HG02884 (cell line): ENCODE measurements around the gene SKA2.
"Not testable (repeated sequence)": the region's sequence is repeated elsewhere in the genome, so short reads cannot be mapped to it uniquely, and the experiment has no call there.

Experiments
- ATAC-seq: cut with Tn5 transposase; IDR thresholded peaks from one replicate; pipeline ENCODE4 v1.9.1; 2021; ENCODE audit warnings: mild to moderate bottlenecking, moderate library complexity; ENCODE audit not compliant: unreplicated experiment

The SKA2 gene

DNA sequence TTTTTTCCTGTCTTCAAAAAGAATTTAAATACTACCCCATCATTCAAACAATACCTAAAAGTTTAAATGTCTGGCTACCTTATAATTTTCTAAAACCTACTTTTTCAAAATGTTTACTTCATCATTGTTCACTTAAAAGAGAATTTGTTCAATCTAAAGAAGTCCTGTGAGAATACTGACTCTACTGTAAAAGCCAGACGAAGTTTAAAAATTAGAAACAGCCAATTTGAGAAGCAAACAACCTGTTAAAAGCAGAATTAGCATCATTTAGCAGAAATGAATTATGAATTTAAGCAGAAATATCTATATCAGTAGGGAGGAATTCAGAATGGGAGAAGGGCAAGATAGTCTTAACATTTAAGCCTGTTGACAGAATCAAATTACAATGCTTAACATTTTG, 2.1 kb downstream of the SKA2 start:
- no peak for ATAC-seq

DNA sequence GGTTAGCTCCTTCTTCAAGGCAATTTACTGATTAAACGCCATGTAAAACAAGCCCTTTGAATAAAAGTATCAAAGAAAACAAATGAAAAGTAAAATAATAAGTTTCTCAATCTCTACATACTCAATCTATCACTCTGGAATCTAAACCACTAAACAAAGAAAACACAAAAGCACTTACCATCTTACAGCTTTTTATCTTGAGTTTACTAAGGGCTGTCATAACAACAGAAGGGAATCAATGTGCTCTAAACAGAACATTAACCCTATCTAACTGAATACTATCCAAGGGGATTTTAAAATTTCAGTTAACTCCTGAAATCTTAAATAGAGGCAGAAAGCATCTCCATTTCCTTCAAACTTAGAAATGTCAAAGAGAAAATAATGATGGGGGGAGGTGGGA, 3.4 kb downstream of the SKA2 start:
- ATAC-seq, result no peak

DNA sequence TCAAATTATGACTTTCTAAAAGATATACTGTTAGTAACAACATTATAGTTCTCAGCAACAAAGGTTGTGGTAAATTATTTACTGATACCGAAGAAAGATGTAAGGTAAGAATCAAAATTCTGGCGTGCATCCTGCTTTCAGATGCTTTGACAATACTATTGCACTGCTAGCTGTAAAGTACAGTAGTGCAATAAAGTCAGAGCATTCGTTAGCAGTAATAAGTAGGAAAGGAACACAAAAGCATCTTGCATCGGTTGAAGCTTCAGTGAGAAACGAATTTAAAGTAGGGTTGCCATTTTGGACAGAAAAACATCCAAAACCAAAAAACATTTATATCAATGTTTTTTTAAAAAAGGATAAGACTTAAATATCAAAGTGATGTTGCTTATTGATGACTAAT, 4.0 kb downstream of the SKA2 start:
- ATAC-seq, result no peak

DNA sequence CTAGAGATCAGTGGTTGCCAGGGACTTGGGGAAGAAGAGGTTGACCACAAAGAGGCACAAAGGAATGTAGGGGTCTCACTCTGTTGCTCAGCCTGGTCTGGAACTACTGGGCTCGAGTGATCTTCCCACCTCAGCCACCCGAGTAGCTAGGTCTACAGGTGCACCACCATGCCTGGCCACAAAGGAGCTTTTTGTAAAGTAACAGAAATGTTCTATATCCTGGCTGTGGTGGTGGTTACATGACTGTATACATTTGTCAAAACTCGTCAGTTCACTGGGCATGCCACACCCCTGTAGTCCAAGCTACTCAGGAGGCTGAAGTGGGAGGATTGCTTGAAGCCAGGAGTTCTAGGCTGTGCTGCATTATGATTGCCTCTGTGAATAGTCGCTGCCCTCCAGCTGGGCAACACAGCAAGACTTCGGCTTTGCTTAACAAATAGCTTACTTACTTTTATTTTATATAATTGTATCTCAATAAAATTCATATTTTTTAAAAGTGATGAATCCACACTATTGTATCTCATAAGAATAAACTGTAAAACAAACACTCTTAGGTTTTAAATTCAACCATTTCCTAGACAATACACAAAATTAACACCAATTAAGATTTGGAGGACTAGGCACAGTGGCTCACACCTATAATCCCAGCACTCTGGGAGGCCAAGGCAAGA, 5.0 kb downstream of the SKA2 start:
- ATAC-seq, result no peak

DNA sequence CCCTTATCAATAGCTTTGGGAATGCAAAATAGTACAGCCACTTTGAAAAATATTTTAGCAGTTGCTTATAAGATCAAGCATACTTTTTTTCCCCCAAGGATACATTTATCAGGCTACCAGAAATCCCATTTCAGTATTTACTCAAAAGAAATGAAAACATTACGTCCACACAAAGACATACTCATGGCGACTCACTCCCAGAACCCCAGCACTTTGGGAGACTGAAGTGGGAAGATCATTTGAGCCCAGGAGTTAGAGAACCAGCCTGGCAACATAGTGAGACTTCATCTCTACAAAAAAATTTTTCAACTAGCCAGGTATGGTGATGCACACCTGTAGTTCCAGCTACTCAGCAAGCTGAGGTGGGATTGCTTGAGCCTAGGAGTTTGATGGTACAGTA, 5.9 kb downstream of the SKA2 start:
- no peak for ATAC-seq

DNA sequence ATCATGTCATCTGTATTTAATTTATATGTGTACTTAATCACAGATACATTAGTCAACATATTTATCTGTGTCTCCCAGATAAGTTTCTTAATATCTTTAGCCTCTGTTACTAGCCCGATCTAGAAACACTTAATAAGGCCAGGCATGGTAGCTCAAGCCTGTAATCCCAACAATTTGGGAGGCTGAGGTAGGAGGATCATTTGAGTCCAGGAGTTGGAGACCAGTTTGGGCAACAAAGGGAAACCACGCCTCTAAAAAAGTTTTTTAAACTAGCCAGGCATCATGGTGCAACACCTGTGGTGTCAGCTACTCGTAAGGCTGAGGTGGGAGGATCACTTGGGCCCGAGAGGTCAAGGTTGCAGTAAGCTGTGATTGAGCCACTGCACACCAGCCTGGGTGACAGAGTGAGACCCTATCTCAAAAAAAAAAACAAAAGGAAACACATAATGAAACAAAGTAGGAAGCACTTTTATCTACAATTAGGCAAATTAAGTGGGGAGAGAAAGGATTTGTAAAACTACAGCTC, 9.4 kb downstream of the SKA2 start:
- ATAC-seq, result no peak

DNA sequence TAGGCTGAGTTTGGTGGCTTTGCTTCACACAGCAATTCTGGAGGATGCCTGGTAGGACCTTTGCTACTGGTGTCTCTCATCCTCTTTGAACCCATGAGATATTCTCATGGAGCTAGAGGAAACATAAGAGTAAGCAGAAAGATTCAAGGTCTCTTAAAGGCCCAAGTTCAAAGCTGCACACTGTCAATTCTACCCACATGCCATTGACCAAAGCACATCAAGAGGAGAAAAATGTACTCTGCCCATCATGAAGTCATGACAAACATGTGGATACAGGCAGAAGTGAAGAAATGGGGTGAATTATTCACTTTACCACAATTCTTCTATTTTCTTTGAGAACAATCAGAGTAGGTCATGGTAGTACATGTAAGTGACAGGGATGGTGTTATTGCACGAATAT, 13.1 kb downstream of the SKA2 start:
- ATAC-seq, result no peak

DNA sequence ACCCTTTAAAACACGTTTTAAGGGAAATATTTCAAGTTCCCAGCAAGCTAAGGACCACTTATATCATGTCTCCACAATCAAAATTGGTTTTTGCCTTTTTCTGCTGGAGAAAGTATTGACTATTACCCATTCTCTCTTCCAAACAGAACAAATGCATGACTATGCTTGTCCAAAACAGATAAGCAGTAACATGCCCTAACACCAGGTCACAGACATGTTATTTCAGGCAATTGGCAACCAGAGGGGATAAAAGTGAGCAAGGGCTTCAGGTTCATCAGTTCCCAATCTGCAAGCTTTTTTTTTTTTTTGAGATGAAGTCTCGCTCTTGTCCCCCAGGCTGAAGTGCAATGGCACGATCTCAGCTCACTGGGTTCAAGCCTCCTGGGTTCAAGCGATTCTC, 15.0 kb downstream of the SKA2 start:
- no peak for ATAC-seq

DNA sequence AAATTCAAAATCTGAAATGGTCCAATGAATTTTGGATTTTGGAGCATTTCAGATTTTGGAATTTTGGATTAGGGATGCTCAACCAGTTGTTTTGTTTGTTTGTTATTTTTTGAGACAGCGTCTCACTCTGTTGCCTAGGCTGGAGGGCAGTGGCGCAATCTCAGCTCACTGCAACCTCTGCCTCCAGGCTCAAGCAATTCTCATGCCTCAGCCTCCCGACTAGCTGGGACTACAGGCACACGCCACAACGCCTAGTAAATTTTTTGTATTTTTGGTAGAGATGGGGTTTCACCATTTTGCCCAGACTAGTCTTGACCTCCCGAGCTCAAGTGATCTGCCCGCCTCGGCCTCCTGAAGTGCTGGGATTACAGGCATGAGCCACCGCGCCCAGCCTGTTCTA, 16.6 kb downstream of the SKA2 start:
- ATAC-seq, result not testable (repeated sequence)

DNA sequence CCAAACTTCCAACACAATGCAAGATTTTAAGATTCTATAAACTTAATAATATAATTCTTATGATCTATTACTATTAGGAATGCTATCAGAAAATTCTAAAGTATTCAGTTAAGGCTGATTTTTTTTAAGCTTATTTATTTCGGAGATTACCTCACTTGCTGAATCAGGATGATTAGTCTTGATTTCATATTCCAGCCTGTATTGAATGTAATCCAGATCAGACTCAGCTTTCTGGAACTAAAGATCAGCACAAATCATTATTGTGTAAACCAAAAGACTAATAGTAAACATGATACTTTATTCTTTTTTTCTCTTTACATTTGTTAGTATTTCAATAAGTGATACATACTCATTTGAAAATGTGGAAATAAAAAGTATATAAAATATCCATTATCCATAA, 23.9 kb downstream of the SKA2 start:
- ATAC-seq, result no peak

DNA sequence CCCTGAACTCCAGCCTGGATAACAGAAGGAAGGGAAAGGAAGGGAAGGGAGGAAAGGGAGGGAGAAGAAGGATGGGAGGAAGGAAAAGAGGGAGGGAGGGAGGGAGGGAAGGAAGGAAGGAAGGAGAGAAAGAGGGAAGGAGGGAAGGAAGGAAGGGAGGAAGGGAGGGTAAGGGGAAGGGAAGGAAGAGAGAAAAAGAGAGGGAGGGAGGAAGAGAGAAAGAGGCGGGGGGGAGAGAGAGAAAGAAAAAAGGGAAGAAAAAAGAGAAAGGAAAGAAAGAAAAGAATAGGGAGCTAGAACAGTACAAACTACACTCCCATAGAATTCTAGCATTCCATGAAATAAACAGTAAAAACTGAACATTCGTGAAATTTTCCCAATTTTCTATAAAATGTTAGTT, 25.2 kb downstream of the SKA2 start:
- ATAC-seq, result no peak

DNA sequence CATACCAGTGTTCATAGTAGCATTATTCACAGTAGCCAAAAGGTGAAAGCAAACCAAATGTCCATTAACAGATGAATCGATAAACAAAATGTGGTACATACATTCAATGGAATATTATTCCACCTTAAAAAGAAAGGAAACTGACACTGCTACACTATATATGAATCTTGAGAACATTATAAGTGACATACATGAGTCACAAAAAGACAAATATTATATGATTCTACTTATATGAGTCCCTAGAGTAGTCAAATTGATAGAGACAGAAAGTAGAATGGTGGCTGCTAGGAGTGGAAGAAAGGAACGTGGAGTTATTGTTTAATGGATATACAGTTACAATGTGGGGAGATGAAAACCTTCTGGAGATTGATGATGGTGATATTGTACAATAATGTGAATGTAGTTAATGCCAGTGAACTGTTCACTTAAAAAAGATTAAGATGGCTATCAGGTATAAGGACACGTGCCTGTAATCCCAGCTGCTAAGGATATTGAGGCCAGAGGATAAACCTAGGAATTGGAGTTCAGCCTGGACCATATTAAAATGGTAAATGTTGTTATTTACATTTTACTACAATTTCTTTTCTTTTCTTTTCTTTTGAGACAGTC, 28.1 kb downstream of the SKA2 start:
- ATAC-seq, result no peak

DNA sequence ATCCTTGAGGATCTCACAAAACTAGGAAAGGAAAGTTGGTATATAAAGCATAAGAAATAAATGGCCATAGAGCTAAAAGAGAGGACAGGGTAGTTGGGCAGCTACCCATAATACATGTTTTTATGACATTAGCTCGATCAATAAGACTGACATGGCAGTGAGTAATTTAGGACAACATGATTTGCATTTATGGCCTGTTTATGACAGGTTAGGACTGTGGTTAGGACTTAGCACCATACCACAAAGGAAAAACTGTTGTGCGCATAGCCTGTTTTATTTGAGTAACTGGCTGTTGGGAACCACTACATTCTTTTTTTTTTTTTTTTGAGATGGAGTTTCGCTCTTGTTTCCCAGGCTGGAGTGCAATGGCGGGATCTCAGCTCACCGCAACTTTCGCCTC, 30.3 kb downstream of the SKA2 start:
- ATAC-seq, result no peak

DNA sequence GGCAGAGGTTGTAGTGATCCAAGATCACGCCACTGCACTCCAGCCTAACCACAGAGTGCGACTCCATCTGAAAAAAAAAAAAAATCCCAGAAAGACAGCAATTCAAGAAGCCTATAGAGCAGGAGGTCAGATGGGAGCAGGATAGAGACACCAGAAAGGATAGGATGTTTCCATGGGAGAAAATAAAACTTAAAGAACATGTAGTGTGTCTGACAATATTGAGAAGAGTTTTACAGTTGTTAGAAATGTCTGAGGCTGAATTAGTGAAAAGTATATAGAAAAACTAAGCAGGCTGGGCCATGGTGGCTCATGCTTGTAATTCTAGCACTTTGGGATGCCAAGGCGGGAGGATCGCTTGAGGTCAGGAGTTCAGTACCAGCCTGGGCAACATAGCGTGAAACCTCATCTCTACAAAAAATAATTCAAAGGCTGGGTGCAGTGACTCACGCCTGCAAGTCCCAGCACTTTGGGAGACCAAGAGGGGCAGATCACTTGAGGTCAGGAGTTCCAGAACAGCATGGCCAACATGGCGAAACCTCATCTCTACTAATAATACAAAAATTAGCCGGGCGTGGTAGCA, 33.0 kb downstream of the SKA2 start:
- ATAC-seq, result no peak

DNA sequence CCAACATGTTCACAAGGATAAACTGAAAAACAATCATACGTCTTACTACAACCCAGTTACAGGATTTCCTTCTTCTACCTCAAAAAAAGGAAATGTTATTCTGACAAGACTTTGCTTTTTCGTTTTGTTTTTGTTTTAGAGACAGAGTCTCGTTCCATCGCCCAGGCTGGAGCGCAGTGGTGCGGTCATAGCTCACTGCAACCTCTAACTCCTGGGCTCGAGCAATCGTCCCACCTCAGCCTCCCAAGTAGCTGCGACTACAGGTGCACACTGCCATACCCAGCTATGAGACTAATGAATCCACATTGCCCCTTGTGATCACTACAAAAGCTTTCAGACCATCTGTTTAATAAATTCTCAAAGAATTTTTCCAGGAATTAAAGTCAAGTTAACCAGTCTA, 39.5 kb downstream of the SKA2 start:
- no peak for ATAC-seq

DNA sequence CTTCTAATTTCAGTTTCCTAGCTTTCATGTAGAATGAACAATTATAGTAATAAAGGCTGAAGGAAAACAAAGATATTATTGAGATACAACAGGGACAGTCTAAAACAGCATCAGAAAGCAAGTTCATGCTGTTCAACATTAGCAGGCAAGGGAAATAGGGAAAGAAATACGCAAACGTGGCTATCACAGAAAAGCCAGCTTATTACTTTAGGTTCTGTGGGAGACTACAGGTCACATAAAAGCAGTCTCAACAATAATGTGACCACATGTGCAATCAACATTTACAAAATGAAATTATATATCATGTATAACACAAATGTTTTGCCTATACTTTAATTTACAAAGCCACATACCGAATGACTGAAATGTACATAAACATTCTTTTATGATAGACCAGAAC, 43.4 kb downstream of the SKA2 start:
- ATAC-seq, result no peak

DNA sequence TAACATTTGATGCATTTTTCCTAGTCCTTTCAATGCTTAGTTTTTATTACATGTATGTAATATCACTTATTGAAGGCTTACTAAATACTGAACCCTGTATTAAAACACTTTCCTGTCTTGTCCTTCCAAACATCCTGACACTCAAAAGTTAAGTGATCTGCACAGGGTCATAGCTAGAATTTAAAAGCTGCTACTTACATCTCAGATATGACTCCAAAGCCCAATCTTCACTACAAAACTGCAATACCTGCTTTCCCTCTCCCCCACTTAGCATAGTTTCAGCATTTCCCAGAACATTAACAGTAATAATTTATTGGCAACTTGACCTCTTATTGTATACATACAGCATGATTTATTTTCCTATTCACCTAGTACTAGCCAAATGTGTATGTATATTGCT, 44.0 kb downstream of the SKA2 start:
- ATAC-seq, result no peak

DNA sequence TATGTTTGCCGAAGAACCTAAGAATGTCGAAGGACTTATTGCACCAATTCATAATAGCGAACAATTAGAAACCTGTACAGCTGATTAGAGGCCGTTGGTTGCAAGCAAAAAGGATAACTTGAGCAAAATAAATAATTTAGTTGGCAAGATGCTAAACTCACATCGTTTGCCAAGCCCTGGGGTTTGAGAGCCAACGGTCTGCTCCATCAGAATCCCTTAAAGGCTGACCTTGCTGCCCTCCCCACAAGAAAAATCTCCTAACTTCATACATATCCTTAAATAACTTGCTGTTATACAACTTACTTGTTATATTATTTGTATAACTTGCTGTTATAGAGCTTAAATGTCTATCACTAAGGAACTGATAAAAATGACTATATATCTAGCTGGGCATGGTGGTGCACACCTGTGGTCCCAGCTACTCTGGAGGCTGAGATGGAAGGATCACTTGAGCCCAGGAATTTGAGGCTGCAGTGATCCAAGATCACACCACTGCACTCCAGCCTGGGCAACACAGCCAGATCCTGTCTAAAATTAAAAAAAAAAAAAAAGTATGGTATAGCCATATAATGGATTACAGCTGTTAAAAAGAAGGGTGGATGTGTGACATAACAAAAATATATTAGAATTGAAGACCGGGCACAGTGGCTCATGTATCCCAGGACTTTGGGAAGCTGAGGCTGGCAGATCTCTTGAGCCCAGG, 46.4 kb downstream of the SKA2 start:
- ATAC-seq, result no peak

DNA sequence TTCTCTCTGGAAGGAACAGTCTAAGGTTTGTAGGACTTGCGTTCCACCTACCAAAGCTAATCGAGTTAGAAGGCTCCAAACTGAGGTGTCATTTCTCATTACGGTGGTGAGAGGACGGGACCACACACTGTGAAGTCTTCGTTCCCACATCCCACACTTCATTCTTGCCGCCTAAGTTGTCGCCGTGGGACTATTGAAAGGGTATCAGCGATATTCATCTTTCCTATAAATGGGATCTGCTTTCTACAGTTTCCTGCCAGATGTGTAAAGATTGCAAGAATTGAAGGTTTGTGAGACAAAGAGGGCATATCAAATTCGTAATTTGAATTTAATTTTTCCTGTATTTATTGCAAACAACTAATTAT, 47.7 kb downstream of the SKA2 start:
- no peak for ATAC-seq

DNA sequence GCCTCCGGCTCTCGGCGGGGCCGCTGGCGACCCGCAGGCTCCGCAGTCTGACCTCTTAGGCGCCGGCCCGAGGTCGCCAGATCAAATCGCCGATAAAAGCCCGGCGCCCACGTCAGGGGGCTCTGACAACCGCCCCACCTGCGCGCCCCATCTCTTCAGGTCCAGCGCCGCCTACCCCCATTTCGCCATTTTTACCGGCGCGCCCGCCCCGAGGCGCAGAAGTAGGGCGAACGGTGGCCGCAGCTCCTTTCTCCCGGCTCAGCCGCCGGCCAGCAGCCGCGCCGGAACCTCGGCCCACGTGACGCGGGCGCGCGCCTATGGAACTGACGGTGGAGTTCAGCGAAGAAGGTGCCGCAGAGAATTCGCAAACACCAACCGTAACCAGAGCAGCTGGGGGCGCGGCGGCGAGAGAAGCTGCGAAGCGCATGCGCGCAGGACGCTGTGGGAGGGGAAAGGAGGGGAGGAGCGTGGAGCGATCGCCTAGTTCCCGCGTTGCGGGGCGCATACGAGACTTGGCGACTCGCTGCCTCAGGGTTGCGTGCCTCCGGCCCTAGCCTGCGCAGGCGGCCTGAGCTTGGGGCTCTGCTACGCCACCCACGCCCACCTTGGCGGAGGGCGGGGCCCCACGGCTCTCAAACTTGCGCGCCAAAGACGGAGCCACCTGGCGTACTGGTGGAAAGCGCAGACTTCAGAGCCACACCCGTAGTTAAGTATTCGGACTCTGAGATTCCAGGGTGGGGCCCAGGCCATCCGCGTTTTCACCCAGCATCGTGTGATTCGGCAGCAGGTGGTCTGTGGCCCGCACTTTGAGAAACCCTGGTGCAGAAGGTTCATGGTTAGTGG, 48.3 kb downstream of the SKA2 start, which contains the start of gene TRIM37:
Gene TRIM37, minus strand, starts transcription at position 418 of the 843 bp plus-strand sequence. CDS start 419 bp downstream, outside the sequence.
- ATAC-seq, result peak; percentile 88
